HG03565 (cell line): ENCODE results near the gene PCDHA12.
"Not testable (repeated sequence)": the region's sequence is repeated elsewhere in the genome, so short reads cannot be mapped to it uniquely, and the experiment has no call there.

Experiments
- ATAC-seq: cut with Tn5 transposase; IDR thresholded peaks from one replicate; pipeline ENCODE4 v1.9.1; 2021; ENCODE audit warnings: mild to moderate bottlenecking, moderate library complexity; ENCODE audit not compliant: unreplicated experiment

The PCDHA12 gene

GRCh38 chr5:140857177-140857986 is 17.7 kb upstream of the PCDHA12 start:
- ATAC-seq = no peak

DNA sequence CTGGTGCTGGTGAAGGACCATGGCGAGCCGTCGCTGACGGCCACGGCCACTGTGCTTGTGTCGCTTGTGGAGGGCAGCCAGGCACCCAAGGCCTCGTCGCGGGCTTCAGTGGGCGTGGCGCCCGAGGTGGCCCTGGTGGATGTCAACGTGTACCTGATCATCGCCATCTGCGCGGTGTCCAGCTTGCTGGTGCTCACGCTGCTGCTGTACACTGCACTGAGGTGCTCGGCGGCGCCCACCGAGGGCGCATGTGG is 17.2 kb upstream of the PCDHA12 start:
- no peak for ATAC-seq

- ATAC-seq = no peak
Observed at GRCh38 chr5:140862441-140863295, 12.4 kb upstream of the PCDHA12 start.

GRCh38 chr5:140868721-140869554 is 6.2 kb upstream of the PCDHA12 start, which contains the start of gene PCDHA11:
Gene PCDHA11 (plus strand): TSS chr5:140868957. CDS start chr5:140869104, 147 bp downstream.
- ATAC-seq = no peak

DNA sequence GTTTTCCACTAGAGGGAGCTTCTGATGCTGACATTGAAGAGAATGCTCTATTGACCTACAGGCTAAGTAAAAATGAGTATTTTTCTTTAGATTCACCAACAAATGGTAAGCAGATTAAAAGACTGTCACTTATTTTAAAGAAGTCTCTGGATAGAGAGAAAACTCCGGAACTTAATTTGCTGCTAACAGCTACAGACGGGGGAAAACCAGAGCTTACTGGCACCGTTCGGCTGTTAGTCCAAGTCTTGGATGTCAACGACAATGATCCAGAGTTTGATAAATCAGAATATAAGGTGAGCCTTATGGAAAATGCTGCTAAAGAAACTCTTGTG is 5.6 kb upstream of the PCDHA12 start:
- no peak for ATAC-seq

- ATAC-seq = no peak
Observed at GRCh38 chr5:140870221-140871201, 4.6 kb upstream of the PCDHA12 start.

DNA sequence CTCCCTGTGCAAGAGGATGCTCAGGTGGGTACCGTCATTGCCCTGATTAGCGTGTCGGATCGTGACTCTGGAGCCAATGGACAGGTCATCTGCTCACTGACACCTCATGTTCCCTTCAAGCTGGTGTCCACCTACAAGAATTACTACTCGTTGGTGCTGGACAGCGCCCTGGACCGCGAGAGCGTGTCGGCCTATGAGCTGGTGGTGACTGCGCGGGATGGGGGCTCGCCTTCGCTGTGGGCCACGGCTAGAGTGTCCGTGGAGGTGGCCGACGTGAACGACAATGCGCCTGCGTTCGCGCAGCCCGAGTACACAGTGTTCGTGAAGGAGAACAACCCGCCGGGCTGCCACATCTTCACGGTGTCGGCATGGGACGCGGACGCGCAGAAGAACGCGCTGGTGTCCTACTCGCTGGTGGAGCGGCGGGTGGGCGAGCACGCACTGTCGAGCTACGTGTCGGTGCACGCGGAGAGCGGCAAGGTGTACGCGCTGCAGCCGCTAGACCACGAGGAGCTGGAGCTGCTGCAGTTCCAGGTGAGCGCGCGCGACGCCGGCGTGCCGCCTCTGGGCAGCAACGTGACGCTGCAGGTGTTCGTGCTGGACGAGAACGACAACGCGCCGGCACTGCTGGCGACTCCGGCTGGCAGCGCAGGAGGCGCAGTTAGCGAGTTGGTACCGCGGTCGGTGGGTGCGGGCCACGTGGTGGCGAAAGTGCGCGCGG is 1.6 kb downstream of the PCDHA12 start:
- ATAC-seq = not testable (repeated sequence)

DNA sequence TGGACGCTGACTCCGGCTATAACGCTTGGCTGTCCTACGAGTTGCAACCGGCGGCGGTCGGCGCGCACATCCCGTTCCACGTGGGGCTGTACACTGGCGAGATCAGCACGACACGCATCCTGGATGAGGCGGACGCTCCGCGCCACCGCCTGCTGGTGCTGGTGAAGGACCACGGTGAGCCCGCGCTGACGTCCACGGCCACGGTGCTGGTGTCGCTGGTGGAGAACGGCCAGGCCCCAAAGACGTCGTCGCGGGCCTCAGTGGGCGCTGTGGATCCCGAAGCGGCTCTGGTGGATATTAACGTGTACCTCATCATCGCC is 2.1 kb downstream of the PCDHA12 start:
- ATAC-seq = no peak

DNA sequence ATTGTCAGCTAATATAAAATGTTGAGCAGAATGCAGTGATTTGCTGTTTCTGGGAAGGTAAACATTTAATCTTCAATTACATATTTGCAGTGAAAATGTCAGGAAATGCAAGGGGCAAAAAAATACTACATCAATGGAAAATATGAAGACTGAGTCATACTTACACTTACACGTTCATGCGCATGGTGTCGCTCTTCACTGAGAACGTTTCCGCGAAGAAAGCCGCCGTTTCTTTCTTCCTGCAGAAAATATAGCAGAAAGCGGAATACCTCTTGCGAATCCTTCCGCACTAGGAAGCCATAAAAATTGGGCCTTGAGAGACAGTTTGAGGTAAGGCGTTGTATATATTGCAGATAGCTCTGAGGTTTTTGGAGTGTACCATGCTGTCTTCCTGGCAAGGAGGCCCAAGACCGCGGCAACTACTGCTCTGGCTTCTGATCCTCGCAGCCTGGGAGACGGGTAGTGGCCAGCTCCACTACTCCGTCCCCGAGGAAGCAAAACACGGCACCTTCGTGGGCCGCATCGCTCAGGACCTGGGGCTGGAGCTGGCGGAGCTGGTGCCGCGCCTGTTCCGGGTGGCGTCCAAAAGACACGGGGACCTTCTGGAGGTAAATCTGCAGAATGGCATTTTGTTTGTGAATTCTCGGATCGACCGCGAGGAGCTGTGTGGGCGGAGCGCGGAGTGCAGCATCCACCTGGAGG is 6.9 kb downstream of the PCDHA12 start, which contains the start of gene PCDHA13:
Gene PCDHA13, plus strand, starts transcription at position 236 of the 702 bp plus-strand sequence. Its CDS starts 145 bp downstream, at position 381.
- no peak for ATAC-seq

DNA sequence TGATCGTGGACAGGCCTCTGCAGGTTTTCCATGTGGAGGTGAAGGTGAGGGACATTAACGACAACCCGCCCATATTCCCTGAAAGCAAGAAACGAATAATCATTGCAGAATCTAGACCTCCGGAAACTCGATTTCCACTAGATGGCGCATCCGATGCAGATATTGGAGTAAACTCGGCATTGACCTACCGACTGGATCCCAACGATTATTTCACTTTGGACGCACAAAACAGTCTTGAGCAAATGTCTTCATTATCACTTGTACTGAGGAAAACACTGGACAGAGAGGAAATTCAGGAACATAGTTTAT is 7.4 kb downstream of the PCDHA12 start:
- ATAC-seq = no peak

DNA sequence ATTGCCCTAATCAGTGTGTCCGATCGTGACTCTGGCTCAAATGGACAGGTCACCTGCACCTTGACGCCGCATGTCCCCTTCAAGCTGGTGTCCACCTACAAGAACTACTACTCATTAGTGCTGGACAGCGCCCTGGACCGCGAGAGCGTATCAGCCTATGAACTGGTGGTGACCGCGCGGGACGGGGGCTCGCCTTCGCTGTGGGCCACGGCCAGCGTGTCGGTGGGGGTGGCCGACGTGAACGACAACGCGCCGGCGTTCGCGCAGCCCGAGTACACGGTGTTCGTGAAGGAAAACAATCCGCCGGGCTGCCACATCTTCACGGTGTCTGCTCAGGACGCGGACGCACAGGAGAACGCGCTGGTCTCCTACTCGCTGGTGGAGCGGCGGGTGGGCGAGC is 8.3 kb downstream of the PCDHA12 start:
- no peak for ATAC-seq

DNA sequence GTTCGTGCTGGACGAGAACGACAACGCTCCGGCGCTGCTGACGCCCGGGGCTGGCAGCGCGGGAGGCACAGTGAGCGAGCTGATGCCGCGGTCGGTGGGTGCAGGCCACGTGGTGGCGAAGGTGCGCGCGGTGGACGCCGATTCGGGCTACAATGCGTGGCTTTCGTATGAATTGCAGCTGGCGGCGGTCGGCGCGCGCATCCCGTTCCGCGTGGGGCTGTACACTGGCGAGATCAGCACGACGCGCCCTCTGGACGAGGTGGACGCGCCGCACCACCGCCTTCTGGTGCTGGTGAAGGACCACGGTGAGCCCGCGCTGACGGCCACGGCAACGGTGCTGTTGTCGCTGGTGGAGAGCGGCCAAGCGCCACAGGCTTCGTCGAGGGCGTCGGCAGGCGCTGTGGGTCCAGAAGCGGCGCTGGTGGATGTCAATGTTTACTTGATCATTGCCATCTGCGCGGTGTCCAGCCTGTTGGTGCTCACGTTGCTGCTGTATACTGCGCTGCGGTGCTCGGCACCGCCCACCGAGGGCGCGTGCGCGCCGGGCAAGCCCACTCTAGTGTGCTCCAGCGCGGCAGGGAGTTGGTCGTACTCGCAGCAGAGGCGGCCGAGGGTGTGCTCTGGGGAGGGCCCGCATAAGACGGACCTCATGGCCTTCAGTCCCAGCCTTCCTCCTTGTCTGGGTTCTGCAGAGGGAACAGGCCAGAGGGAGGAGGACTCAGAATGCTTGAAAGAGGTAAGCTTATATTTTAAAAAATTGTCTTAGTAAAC is 9.0 kb downstream of the PCDHA12 start:
- no peak for ATAC-seq

GRCh38 chr5:140916325-140916724 is 41.2 kb downstream of the PCDHA12 start:
- no peak for ATAC-seq

DNA sequence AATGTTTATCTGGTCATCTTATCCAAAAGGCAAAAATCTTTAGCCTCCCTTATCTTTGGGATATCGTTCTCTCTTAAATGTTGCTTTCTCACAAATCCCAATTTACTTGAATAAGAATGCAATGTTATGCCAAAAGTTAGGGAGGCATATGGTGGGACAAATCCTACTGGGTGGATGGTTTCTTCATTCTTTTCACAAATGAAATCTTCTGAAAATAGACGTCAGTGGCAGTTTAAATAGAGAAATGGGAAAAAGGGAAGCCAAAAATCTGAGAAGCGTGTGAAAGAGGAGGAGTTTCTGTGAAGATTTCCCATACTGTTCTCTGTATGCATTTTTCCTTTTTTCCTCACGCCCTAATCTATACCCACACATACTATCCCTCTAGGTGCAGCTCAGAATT is 48.5 kb downstream of the PCDHA12 start:
- no peak for ATAC-seq

DNA sequence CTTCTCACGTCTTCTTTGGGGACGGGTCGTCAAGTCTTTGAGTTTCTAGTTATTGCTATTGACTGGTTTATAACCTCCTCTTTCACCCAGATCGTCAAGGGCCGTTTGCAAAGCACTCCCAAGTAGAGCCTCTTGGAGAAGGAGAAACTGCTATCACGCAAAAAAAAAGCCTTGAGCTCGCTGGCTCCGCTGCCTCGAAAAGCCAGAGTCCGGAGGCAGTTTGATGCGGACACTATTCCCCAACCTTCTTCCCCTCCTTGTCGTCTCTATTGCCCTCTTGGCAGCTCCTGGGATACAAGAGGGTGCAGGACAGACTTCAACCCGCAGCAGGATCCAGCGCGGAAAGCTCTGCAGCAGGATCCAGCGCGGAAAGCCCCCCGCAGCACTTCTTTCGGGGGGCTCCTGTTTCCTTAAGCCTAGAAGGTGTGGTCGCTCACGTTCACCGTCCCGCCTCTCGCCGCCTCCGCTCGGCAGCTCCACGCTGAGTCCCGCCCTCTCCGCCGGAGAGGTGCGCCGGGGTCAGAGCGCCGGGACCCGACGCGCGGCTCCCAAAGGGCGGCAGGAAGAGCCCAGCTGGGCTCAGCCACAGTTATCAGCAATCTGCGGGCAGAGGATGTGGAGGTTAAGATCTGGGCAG is 50.8 kb downstream of the PCDHA12 start, which contains the start of gene PCDHAC1:
Gene PCDHAC1, plus strand, starts transcription at position 494 of the 637 bp plus-strand sequence. CDS start 594 bp downstream, outside the sequence.
- no peak for ATAC-seq

DNA sequence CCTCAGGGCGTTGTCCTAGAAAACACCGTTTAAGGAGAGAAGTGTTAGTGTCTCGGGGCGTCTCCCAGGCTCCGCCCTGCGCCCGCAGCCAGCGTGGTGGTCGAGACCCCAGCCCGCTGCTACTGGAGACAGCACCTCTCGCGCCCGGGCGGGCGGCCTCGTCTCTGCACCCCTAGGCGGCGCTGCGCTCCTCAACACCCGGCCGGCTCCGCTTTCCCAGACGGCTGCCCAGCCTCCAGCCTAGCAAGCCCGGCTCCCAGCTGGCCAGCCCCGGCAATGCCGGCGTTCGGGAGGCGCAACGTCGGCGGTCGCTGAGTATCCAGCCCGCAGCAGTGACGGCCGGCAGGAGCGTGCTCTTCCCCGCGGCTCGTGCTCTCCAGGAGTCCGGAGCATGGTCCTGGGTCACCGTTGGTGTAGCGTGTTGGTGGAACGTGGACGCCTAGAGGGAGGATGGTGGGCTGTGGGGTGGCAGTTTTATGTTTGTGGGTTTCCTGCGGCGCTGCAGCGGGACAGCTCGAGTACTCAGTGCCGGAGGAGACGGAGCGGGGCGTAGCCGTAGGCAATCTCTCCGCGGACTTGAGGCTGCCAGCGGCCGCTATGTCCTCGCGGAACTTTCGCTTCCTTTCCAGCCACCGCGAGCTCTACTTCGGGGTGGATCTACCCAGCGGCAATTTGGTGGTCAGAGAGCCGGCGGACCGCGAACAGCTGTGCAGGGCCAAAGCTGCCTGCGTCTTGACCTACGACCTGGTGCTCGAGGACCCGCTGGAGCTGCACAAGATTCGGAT is 51.5 kb downstream of the PCDHA12 start:
- no peak for ATAC-seq

- ATAC-seq = no peak
Observed at GRCh38 chr5:140927228-140927573, 52.1 kb downstream of the PCDHA12 start.
